Measurements from ENCODE around the gene TPCN2. TPM values are rescaled to one million over a fixed set of nuclear protein-coding genes. Genes with fewer than 3 reads are reported as not detected.

TPCN2 gene
- total RNA-seq, 4 donors from 2014 or later, result 27.1 to 36.1 (median 31.3) TPM

DNA sequence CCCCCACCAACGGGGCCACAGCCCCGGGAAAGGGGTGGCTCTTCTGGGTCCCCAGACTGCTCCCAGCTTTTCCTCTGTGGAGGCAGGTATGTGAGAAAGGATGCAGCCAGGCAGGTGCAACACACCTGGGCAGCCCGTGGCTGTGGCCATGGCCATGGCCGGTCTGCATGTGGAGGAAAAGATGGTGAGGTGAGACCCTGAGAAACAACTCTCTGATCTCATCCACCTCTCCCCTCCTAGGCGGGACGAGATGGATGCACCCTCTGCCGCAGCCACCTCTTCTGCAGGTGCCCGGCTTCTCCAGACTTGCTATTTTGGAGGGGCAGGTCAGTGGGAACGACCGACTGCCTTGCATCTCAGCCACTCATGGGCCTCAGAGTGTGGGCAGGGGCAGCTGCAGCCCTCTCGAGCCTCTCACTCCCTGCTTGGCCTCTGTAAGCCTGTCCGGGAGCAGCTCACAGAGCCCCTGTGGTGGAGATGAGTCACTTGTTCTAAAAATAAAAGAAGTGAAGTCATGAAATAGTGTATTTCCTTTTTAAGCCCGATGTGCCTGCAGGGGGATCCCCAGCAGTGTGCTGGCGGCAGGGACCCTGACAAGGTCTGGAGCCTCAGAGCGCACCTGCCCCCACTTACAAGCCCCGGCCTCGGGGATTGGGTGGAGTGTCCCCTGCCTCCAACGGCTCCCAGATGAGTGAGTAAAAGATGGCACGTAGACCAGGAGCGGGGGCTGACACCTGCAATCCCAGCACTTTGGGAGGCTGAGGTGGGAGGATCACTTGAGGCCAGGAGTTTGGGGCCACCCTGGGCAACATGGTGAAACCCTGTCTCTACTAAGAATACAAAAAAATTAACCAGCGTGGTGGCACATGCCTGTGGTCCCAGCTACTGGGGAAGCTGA lies 117.7 kb downstream of the TPCN2 start:
- H3K27ac ChIP-seq, result no peak overlapping the region
- WGBS, 2 donors, result 42 to 44% methylated on average over 20 to 21 of the region's 21 CpGs

DNA sequence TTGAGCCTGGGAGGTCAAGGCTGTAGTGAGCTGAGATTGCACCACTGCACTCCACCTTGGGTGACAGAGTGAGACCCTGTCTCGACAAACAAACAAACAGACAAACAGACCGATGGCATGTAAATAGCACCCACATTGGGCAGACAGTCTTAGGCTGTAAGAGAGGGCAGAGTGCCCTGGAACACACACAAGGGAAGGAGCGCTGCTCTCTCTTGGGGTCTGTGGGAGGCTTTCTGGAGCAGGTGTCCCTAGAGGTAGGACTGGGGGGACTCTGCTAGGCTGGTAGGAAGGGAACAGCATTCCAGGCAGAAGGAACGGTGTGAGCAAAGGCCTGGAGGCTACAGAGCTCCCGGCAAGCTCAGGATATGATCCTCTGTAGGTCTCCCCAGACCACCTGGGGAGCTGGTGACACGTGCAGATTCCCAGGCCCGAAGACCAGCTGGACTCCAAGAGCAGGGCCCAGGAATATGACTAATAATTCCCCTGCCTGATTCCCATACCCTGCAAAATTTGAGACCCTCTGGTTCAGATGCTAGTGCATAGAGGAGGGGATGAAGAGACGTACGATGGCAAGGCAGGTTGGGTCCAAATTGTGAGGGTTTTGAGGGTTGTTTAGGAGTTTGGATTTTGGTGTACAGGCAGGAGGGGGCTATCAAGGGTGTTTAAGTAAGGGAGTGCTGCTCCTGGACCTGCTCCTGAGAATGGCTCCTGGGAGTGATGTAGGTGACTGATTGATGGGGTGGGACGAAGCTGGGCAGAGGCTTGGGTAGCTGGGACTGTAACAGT lies 118.6 kb downstream of the TPCN2 start:
- H3K27ac ChIP-seq, result no peak overlapping the region
- H3K27me3 ChIP-seq, result no peaks in the 10 kb centered on the region
- H3K4me1 ChIP-seq, result peaks cover 0 to 11% (median 8%) of the 10 kb centered on the region in 4 donors
- H3K36me3 ChIP-seq, result peaks cover 0 to 3% (median 0%) of the 10 kb centered on the region in 3 donors
- peaks cover 0 to 19% (median 6%) of the 10 kb centered on the region in 4 donors for H3K9me3 ChIP-seq
- no peak overlapping the region for H3K4me3 ChIP-seq
- no peak for TF ChIP-seq CTCF (IDR thresholded peaks at IDR 0.05)
- 84 to 90% methylated on average over 10 of the region's 10 CpGs for WGBS, 2 donors
- DNase-seq (ENCODE audit: low spot score in 2 of 2), result no peak

More for the DNA sequence above, 117.7 kb downstream of the TPCN2 start:
- Histone ChIP-seq H3K9me3 (peaks cover 0 to 19% (median 6%) of the 10 kb centered on the region in 4 donors), H3K36me3 (peaks cover 0 to 3% (median 0%) of the 10 kb centered on the region in 3 donors), H3K4me3 (no peak overlapping the region), H3K4me1 (peaks cover 0 to 11% (median 8%) of the 10 kb centered on the region in 4 donors), H3K27me3 (no peaks in the 10 kb centered on the region)
- TF ChIP-seq EP300 (IDR thresholded peaks at IDR 0.05), result no peak
- peak in 1 of 5 experiments; percentile 9 for TF ChIP-seq CTCF (IDR thresholded peaks at IDR 0.05)
- TF ChIP-seq POLR2A (IDR thresholded peaks at IDR 0.05), result no peak
- no peak for DNase-seq (ENCODE audit: low spot score in 2 of 2)

DNA sequence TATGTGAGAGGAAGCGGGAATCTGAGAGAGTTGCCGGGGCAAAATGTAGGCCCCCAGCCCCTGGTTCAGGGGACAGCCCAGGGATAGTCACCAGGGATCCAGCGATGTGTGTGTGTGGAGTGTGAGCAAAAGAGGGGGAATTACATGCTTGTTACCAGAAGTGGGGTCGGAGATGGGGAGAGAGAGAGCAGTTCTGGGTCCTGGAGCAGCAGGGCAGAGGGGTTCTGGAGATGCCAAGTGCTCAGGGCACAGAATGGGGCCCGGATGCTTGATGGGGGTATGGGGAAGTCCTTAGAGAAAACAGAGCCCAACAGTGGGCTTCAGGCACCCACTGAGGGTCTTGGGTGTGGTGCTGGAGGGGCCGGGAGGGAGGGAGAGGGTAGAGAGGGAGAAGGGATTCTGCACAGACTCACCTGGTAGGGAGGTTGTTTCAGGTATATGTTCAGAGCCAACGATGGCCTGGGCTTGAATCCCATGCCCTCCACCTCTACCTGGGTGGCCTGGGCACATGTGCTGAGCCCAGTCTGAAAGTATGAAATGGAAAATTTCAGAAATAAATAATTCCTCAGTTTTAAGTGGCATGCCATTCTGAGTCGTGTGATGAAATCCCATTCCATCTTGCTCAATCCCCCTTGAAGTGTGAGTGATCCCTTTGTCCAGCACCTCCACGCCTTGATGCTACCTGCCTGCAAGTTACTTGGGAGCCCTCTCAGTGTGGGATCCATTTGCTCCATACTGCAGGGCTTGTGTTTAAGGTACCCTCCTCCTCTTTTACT lies 119.4 kb downstream of the TPCN2 start:
- DNase-seq (ENCODE audit: low spot score in 2 of 2), result no peak
- Histone ChIP-seq H3K9me3 (peaks cover 0 to 15% (median 3%) of the 10 kb centered on the region in 4 donors), H3K4me3 (no peak overlapping the region), H3K4me1 (peaks cover 0 to 11% (median 8%) of the 10 kb centered on the region in 4 donors), H3K36me3 (peaks cover 0 to 3% (median 0%) of the 10 kb centered on the region in 3 donors), H3K27ac (no peak overlapping the region), H3K27me3 (no peaks in the 10 kb centered on the region)
- 76 to 80% methylated on average over 9 of the region's 9 CpGs for WGBS, 2 donors
- TF ChIP-seq EP300 (IDR thresholded peaks at IDR 0.05), result no peak
- TF ChIP-seq POLR2A (IDR thresholded peaks at IDR 0.05), result no peak
- TF ChIP-seq CTCF (IDR thresholded peaks at IDR 0.05), result no peak

- DNase-seq (ENCODE audit: low spot score in 2 of 2), result no peak
- Histone ChIP-seq H3K4me3 (no peak overlapping the region), H3K27me3 (no peaks in the 10 kb centered on the region), H3K9me3 (peaks cover 0 to 4% (median 0%) of the 10 kb centered on the region in 4 donors), H3K4me1 (peaks cover 0 to 11% (median 8%) of the 10 kb centered on the region in 4 donors), H3K27ac (no peak overlapping the region), H3K36me3 (peaks cover 0 to under 1% (median 0%) of the 10 kb centered on the region in 3 donors)
- 88 to 96% methylated on average over 3 of the region's 3 CpGs for WGBS, 2 donors
- TF ChIP-seq POLR2A (IDR thresholded peaks at IDR 0.05), result no peak
- no peak for TF ChIP-seq CTCF (IDR thresholded peaks at IDR 0.05)
- no peak for TF ChIP-seq EP300 (IDR thresholded peaks at IDR 0.05)
These were observed 120.7 kb downstream of the TPCN2 start for GRCh38 chr11:69169479-69169878.
